GM23248 (cell line): ENCODE results near the gene RAB22A.

Experiments
- EZH2 ChIP-seq: fragments of 200-600 bp; sonication (generic); IDR thresholded peaks from 2 replicates; pipeline ENCODE4 v1.6.1; 2018; ENCODE audit warnings: antibody characterized with exemption, mild to moderate bottlenecking; ENCODE audit not compliant: insufficient read depth, poor library complexity, severe bottlenecking
- EZH2phosphoT487 ChIP-seq: fragments of 200-600 bp; sonication (generic); IDR thresholded peaks from 2 replicates; pipeline ENCODE4 v1.6.1; 2018; ENCODE audit warnings: antibody characterized with exemption, moderate library complexity, mild to moderate bottlenecking, low read depth; ENCODE audit not compliant: insufficient read depth

DNA sequence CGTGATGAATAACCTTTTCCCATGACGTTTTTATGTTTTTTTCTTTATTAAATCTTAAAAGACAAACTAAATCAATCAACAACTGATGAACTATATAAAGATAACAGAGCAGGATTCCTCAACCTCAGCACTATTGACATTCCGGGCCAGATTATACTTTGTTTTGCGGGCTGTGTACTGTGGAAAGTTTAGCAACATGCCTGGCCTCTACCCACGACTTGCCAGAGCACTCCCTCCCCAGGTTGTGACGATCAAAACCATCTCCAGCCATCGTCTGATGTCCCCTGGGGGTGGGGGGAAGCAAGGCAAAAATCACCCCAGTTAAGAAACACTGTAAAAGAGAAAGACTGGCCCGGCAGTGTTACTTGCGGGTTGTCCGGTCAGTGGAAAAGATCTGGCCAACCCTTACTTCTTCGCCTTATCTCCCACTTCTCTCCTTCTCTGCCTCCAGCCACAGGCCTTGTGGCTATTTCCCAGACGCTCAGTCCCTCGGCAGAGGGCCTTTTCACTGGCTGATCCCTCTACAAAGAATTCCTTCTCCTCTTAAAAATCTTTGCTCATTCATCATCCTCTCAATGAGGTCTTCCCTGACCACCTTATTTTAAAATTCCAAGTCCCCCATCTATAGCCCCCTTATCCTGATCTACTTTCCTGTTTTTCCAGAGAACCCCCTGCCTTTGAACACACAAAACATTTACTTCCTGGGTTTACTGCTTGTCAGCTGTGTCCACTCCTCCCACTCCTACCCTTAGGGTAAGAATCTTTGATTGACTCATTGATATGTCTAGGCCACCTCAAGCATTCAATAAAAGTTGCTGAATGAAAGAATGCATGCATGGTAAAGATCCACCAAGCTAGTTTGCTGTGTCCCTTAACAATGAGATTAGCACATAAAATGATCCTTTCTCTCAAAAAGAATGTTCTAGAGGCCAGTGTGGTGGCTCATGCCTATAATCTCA, 14.7 kb upstream of the RAB22A start:
- TF ChIP-seq EZH2 (no peak), EZH2phosphoT487 (no peak)
